T1000 (cell line): ENCODE results near the gene JDP2.
A peak's percentile ranks its signal among the peaks of the same experiment; 100 is the strongest.

Experiments used
- DNase-seq: peaks from one replicate; lab custom pipeline; 2025; ENCODE audit warnings: mixed read lengths; lab: John Stamatoyannopoulos, UW

Gene JDP2

DNA sequence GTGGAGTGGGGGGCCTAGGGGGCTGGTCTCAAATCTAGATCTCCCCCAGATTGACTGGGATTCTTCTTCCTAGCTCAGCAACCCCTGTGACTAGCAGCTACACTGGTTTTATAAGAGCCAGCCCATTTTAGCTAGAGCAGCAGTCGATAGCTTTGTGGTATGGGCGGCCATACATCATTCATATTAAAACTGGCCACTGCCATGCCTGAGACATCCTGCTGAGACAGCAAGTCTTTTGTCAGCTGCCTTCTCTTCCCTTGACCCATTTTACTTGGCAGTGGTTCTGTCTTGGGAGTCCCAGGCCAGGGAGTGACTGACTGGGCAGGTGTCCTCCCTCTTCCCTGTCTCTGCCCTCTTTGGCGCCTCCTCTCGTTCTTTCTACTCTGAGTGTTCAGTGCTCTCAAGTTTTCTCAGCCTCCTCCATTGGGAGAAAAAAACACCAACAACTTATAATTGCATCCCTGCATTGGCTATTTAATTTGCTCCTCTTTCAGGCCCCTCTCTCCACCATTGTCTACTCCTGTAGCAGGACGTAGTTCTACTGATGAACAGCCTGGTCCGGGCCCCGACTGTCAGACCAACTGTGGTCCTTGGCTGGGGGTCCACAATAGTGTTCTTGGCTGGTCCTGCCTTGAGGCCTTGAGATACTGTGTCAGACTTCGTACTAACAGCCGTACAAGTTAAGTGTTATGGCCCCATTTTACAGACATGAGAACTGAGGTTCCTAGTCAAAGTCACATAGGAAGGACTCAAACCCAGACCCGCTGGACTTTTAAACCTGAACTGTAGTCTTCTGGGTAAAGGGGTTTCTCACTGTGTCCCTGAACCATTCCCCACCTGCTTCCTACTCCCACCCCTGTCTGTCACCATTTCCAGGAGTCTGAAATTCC, 18.3 kb upstream of the JDP2 start:
- no peak for DNase-seq

DNA sequence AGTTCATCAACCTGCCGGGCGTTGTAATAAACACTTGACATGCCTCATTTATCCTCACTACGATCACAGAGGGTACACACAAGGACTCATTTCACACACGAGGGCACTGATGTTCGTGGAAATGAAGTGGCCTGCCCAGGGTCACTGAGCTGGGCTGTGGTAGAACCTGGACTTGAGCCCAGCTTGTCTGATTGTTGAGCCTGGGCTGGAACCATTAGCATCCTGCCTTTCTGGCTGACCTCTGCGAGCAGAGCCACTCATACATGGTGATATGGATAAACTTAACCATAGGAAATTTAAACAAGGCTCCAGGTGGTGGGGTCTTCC, 16.6 kb upstream of the JDP2 start:
- no peak for DNase-seq

DNA sequence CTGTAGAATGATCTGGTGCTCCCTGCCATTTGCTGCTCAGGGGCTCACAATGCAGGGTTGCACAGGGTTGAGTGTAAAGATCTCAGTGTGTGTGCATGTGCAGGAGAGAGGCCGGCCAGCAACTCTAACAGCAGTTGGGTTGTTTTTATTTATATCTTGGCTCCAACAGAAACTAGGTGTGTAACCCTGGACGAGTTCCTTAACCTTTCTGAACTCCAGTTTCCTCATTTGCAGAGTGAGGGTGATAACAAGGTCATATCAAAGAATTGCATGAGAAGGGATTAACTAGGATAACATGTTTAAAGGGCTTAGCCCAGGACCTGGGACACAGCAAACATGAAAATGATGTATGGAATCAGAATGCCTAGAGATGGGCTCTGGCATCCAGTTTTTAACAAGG, 14.8 kb upstream of the JDP2 start:
- no peak for DNase-seq

DNA sequence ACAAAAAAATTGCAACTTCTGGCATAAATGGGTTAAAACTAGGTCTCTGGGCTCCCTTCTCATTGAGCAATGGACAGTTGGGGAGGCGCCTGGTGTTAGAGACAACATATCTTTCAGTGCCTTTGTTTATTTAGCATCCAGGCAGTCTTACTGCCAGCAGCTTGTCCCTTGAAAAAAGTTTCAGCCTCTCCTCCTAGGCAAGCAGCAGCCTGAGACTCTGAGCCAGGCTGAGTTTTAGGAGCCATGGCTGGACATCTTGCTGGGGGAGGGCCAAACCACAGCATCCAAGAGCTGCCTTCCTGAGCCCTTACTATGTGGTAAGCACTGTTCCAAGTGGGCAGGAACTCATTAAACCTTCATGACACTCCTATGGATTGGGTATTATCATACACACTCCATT, 10.1 kb upstream of the JDP2 start:
- no peak for DNase-seq

DNA sequence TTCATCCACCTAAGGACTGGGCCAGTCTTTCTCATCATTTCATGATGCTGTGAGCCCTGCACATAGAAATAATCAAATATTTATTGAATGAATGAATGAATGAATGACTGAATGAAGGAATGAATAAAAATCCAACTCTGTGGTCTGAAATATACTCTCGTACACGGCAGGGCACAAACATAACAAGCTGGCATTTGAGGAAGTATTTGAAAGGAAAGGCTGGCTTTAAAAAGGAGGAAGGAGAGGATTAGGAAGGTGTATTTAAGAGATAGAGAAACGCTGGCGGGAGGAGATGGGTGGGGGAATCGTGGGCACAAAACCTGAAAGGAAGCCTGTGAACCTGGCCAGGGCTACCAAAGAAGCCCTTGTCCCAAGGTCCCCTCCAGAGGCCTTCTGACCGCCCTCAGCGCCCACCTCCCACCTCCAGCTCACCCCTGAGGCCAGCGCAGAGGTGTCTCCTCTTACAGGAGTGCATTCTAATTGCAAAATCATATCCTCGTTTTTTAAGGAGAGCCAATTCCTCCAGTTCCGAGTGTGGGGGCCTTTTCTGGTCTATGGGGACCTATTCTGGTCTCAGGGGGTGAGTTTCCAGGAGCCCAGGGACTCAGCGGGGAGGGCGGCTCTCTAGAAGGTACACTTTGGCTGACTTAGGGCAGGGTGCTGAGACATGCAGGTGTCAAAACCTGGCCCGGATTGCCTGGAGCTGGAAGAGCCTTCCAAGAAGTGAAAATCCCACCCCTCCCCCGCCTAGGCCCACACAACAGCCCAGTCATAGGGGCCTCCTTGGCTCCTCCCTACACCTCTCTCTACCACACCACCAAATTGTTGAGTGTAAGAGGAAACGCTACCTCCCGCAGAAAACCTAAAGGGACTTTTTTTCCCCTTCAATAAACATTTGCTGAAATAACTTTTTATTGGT, 8.7 kb upstream of the JDP2 start:
- no peak for DNase-seq

DNA sequence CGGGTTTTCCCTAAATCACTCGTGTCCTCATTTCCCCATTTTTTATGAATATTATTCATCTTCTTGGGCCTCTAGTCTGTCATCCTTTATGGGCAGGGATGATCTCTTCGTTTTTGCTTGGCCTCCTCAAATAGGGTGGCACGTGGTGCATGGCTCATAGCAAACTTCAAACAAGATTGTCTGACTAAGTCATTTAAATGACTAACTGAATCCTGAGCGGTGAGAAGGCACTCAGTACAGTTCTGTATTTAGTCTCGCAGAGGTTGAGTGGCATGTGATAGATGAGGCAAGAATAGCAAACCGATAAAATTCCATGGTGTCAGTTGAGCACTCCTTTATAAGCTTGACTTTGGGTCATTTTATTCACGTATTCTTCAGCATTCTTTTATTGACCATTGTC, 5.7 kb upstream of the JDP2 start:
- peak; percentile 46 for DNase-seq

DNA sequence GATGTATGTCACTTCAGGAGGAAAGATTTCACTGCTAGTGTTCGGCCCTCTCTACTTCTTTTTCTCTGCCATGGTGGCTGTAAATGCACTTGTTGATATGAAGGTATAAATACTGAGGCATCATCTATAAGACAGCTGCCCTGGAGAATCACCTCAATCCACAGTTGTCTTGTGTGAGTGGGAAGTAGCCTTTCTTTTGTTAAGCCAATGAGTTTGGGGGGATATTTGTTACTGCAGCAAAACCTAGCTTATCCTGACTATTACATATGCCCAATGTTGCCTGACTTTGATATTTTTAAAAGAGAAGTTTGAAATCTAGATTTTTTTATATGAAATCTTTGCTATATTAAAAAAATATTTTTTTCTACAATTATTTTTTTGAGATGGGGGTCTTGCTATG, 3.3 kb upstream of the JDP2 start:
- no peak for DNase-seq

DNA sequence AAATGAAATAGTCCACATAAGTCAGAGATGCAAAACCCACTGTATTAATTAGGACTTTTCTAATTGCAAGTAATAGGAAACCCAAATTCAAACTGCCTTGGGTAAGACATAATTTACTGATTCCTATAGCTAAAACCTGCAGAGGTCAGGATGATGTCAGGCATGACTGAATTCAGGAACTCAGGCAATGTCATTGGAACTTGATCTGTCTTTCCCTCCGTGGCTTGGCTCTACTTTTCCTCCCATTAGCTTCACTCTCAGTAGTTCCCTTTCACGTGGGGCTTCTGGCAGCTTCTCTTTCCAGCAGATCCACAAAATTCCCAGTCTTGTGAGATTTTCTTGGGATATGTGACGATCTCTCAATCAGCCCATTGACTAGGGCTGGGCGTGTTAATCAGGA, 2.4 kb upstream of the JDP2 start:
- no peak for DNase-seq

DNA sequence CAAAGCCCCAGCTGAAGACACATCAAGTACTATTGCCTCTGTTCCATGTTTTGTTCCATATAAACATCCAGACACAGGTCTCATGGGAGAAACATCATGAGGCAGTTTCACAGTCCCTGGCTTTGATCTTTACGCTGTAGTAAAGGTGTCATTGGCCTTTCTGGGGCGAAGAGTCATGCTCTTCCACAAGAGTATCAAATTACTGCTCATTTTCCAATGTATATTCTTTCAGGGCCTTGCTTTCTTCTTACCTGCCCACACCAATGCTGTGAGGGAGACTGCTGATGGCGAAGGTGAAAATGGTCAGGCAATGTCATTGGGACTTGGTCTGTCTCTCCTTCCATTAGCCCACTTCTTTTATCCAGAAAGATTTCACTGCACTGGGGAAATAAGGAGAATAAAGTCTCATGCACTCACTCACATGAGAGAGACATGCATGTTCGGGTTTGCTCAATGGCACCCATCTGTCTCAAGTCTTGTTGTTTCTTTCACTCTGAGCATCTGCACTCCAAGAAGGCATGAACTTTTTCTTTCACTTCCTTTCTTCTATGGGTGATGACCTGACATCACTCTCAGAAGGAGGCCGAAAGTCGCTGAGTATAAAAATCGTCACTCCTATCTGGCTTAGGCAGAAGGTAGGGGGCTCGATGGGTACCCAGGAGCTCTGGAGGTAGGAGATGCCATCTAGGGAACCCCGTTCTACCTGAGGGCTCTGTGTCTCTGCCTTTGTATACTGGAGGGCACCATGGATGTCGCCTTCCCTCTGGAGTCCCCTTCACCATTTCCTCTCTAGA, 1.3 kb upstream of the JDP2 start:
- DNase-seq: no peak

DNA sequence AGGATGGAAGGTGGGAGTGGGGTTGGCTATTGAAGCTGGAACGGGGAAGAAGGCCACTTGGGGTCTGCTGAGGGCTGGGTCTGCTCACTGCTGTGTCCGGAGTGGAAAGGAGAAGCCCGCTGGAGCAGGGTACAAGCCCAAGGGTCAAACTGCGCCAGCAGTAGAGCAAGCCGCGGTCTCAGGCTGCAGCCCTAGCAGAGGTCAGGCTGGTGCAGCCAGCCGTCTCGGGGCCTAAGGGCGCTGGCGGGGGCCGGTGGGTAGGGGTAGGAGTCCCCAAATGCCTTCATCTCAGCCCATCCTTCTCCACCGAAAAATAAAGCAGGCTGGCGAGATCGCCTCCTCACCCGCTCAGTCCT, 718 bp upstream of the JDP2 start:
- DNase-seq: no peak

DNA sequence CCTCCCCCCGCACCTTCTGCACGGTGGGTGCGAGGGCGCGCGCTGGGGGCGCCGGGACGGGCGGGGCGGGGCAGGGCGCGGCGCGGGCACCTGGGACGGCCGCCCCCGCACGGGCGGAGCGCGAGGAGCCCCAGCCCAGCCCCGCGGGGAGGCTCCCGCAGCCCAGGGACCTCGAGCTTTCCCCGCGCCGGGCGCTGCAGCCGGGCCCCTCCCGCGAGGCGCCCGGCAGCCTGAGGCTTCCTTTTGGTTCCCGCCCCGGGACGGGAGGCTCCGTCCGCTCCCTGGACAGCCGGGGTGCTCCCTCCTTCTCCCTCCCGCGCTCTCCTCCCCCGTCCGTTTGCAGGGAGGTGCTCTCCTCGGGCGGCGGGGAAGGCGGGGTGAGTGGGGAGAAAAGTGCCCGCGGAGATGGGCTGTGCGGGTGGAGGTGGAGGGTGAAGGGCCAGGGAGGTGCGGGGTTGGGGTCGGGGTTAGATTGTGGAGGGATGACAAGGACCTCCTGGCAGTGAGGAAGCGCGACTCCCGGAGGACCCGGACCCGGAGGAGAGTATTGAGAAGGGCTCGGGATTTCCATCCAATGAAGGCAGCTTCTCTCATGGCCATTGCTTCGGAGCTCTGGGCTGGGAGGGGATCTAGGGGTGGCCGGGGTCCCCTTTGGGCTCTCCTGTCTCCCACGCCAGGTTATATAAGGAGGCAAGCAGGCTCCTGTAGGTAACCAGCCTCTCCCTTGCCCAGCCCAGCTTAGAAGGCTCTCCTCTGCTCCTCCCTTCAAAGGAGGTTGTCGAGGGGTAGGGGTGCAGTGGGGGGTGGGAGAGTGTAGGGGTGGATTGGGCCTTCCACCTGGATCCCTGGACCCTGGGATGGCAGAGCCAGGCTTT, 645 bp downstream of the JDP2 start:
- no peak for DNase-seq

DNA sequence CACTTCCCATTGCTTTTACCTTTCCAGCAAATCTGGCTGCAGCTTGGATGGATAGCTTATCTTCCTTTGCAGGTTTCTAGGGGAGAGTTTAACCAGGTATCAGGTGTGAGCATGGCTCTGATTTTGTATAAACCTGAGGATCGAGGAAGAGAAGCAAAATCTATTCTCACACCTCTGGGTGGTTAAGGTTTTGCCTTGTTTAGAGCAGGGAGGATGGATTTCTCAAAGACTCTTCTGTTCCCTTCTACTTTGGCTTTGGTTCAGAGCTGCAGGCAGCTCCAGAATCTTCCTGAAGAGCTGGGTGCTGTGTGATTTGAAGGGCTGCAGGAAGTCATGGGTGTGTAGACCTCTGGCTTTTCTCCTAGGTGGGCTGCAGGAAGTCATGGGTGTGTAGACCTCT, 1.7 kb downstream of the JDP2 start:
- DNase-seq: no peak

DNA sequence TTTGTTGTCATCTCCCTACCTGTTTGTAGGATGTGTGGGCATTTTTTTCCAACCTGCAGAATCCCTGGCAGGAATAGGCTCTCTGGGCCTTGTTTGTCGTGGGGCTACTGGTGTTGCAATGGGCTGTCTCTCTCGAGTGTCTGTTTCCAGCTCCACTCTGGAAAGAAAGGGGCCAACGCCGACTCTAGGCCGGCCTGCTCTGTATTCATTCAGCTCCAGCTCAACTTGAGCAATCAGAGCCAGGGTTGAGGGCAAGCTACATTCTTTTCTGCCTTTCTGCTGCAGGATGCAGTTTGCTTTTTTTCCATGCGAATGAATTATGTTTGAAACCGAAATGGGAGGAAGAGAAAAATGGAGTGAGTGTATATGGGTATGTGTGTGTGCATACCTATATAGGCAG, 2.3 kb downstream of the JDP2 start:
- DNase-seq: no peak

DNA sequence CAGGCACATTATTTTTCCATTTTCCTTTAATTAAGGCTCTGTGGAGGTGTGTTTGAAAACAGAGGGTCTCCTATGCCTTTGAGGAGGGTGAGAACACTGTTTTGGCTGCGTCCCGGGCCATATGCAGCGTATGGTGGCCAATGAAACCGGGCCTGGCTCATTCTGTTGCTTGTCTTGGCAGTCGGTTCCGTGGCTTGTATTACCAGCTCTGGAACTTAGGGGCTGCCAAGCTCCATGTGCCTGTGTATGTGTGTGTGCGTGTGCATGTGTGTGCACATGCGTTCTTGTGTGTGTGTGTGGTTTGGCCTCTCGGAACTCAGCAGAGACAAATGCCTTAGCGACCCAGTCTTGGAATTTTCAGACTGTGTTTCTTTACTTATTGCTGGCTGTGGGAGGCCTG, 2.7 kb downstream of the JDP2 start:
- no peak for DNase-seq

DNA sequence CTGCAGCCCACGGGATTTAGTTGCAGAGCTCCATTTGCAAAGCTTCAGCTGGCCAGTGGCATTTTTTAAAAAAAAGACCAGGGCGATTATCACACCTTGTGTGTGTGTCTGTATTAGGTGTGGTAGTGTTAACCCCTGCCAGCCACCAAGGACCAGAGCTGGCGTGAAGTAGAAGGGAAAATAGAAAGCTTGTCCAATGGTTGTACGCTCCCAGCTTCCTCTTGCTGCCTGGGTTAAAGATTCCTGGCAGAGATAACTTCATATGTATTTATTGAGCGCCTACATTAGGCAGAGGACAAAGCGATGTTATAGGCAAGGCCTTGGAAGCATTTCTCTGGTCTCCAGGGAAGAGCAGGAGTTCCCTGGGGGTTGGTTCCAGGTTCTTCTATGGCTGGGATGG, 3.2 kb downstream of the JDP2 start:
- DNase-seq: no peak

DNA sequence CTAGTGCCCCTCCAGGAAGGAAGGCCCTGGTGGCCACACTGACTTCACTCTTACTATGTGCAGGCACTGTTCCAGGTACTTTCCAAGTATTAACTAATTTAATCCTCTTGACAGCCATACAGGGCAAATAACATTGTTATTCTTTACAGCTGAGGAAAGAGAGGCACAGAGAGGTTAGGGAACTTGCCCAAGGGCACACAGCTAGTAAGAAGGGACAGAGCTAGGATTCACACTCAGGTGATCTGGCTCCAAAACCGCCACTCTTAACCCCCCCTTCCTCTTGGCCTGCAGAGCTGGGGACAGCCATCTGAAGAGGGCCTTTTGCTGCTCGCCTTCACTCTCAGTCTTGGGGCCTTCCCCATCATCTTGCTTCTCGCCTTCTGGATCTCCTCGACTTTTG, 4.0 kb downstream of the JDP2 start:
- no peak for DNase-seq

DNA sequence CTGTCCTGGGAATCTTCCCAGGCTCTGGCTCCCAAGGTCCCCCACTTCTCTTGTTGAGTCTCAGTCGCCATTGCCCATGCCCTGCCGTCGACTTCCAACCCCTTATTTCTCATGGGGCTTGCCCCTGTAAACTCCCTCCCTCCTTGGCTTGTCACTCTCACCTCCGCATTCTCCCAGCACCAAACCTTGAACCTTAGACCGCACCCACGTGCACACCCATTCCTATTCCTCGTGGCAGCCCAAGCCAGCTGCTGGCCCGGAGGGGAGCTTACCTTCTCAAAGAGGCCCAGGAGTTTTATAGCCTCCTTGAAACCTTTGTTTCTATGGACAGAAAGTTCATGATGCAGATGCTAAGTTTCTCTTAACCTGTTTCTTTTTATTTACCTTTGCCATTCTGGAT, 4.6 kb downstream of the JDP2 start:
- DNase-seq: no peak

DNA sequence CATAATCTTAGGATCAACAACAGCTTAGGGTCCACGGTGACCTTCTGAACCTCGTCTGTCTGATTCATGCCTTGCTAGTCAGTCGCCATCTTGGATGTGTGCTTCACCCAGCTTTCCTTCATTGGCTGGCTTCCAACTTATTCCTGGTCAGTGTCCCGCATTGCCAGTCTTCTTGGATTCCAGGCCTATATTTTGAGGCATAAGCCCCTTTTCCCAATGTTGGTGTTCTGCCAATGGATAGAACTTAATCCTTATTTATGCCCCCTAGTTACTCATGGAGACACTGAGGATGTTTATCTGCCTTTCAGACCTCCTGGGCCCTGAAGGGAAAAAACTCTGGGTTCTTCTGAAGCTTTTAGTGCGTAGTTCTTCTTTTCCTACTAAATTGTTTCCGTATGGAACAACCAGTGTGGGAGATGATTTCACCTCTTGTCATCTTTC, 5.8 kb downstream of the JDP2 start:
- DNase-seq: no peak

DNA sequence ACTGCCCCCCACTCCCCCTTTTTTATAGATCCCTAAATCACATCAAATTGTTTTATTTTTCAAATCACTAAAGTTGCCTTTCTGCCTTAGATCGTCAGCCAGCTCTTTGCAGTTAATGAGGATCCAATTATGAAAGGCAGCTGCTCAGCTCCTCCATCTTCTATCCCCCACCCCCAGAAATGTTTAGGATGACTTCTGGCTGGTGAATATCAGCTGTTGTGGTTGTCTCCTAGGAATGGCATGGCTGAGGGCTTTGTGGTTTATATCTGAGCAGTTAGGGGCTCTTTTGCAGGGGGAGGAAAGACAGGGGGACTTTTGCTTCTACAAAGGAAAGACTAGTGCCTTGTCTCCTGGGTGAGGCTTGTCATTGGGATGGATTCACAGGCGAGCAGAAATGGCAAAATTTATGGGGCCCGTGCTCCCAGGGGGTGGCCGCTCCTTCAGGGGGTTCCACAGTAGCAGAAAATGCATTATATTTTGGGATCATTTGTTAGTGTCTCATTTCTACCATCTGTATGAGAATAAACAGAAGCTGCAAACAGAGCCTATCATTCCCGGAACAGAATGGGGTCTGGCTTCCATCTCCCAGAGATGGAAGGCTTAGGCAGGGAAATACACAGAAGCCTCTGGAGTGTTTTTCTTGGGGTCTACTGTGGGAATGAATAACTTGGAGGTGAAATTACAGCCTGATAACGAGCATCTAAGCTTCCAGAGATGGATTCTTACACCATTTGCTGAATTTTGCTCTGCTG, 6.5 kb downstream of the JDP2 start:
- no peak for DNase-seq

DNA sequence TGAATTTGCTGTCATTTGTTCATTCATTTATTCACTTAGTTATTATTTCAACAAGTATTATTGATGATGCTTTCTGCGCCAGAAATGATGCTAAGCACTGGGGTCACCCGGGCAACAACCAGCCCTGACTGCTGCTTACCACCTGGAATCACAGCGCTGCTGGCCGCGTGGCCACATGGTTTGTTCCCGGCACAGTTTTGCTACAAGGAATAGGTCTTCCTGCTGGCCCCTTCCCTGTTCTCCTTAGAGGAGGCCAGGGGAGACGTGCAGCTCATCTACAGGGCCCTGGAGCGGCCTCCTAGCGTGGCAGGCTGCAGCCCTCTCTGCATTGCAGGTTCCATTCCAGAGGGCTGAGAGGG, 7.0 kb downstream of the JDP2 start:
- no peak for DNase-seq

DNA sequence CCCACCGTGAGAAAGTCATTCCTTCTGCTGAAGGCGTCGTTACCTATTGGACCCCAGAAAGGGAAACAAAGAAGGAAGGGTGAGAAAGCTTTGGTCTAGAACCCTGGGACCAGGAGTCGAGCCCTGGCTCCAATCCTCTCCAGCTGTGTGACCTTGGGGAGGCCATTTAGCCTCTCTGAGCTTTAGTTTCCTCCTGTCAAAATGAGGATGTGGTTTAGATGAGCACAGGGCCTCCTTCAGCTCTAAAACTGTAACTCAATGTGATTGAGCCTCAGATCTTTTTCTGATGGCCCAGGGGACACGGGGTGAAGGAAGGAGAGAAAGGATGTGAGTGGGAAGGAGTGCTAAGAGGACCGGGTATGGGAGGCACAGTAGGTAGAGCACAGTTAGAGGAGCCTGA, 7.7 kb downstream of the JDP2 start:
- no peak for DNase-seq
